H1 (cell line): ENCODE data around the gene STXBP5. TPM values are rescaled to one million over a fixed set of nuclear protein-coding genes. Genes with fewer than 3 reads are reported as not detected.

ENCODE experiments used
- POU5F1 ChIP-seq: IDR thresholded peaks from 2 replicates; pipeline ENCODE4 v1.6.1; 2011; ENCODE audit warnings: low read depth, mild to moderate bottlenecking, low read length, moderate library complexity
- polyA plus RNA-seq, 7 experiments: library from polyadenylated mRNA; depleted of rRNA in 3 of 7; stranded (reverse) in 5 of 7; unstranded in 2 of 7; fragments of >200 nt in 5 of 7; fragments of 200-250 nt in 2 of 7; gene quantifications; 1 replicate in 5 of 7; 2 replicates in 1 of 7; 4 replicates in 1 of 7; pipeline versions ENCODE4 v1.2.1 to v1.2.3, GENCODE V29; 2011 to 2013; ENCODE audit warnings: missing spikeins in 2 of 7, mixed read lengths in 2 of 7
- total RNA-seq: library from RNA; stranded (reverse); fragmentation: NEBNext Ultra II Directional; extraction: Animal tissue kit (Norgen Biotek cat#: 25700); gene quantifications from 2 replicates; pipeline ENCODE4 v1.2.1, GENCODE V29; 2021

The STXBP5 gene
- total and polyA plus RNA-seq, 2 of the 8 experiments (the other 6 are each of a cell fraction or from before 2014, with no cell fraction given) = 2.7 to 10.8 TPM

DNA sequence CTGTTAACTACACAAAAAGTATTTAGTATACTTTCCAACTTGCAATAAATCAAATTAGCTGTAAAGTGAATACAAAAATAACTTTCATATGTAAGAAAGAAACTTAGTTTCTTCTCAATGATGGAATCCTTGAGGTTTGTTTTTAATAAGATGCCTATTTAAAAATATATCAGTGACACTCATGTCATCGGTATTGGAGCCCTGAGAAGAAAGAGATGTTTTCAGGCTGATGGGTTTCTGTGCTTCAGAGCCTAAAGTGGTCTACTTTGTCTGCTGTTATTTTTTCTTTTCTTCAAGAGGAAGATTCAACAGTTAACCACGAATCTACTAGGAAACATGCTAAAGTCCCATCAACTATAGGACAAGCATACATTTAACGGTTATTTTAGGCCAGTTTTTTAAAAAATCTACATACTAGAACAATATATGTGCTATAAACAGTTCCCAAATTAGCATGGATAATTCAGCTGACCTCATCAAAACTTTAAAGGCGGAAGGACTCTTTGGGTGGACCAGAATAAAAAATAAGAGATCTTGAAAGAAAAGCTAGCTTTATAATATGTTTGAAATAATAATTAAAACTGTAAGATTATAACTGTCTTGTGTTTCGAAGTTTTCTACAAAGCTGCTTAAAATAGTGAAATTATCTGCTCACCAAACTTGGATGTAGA lies 157.2 kb downstream of the STXBP5 start (continued):
- no peak for TF ChIP-seq POU5F1
